Central memory CD4-positive, alpha-beta T cell (primary cell): ENCODE data around the gene DACT3.
"Not testable (repeated sequence)": the region's sequence is repeated elsewhere in the genome, so short reads cannot be mapped to it uniquely, and the experiment has no call there.

ENCODE experiments used
- DNase-seq: peaks from one replicate; pipeline ENCODE4 v3.0.0; 2022

Gene DACT3

DNA sequence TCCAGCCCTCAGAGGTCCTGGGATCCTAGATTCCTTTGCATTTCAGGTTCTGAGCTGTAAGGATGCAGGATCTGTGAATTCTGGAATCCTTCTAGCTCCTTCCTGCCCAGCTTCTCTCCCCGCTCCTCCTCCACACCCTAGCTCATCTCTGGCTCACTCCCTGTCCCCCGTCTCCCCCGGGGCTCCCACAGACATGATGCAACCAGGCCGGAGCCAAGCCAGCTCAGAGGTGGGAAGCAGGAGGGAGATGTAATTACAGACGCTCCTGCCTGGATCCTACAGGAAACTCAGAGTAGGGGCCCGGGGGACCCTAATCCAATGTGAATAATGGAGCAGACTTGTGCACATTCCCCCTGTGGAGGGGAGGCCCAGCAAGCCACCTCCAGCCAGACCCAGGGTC, 29.5 kb downstream of the DACT3 start:
- DNase-seq = no peak

DNA sequence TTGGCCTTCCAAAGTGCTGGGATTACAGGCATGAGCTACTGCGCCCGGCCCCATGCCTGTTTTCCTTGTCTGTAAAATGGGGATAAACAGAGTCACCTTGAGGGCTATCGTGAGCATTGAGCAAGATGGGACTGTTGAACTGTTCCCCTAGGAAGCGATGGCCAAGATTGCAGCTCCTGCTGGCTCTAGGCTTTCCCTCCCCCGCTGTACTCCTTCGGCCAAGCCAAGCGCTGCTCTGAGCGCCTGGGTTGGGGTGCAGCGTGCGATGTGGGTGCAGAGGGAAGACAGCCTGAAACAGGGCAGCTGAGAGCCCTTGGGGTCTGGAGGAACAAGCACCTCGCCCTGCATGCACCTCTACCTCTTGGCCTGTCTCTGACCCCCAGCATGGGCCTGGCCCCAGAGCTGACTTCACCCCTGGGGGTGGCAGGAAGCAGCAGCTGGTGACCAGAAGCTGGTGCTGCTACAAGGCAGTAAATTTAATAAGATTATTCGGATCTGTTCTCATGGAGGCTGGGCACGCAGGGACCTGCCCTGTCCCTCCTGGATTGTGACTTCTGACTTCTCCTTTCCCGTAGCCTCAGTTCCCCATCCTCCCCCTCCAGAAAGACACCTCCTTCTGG, 30.3 kb downstream of the DACT3 start:
- no peak for DNase-seq

- no peak for DNase-seq
Observed at GRCh38 chr19:46629546-46630025, 31.4 kb downstream of the DACT3 start.

DNA sequence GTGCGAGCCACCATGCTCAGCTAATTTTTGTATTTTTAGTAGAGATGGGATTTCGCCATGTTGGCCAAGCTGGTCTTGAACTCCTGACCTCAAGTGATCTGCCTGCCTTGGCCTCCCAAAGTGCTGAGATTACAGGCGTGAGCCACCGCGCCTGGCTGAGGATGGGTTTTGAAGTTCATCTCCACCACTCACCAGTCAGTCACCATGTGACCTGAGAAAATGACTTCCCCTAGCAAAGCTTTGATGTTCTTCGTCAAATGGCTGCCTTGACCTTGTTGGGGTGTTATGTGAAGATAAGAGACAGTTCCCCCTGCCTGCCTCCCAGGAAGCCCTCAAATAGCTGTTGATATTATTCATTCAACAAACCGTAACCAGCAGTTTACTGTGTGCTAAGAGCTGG, 32.0 kb downstream of the DACT3 start:
- DNase-seq = not testable (repeated sequence)

DNA sequence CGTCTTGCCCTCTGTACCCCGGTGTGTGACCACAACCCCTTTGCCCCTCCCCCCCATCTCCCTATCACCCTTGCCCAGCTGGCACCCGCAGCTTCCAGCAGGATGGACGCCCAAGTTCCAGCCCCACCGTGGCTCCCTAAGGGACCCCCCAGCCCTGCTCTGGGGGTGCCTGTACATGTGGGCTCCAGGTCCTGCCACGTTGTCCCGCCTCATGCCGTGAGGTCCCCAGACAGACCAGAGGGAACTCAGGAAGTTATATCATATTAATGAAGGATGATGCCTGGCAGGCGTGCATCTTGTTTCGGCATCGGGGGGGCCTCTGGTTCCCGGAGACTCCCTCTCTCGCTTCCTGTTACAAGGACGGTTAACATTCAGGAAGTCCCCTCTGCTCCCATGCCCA, 34.5 kb downstream of the DACT3 start:
- DNase-seq = no peak

DNA sequence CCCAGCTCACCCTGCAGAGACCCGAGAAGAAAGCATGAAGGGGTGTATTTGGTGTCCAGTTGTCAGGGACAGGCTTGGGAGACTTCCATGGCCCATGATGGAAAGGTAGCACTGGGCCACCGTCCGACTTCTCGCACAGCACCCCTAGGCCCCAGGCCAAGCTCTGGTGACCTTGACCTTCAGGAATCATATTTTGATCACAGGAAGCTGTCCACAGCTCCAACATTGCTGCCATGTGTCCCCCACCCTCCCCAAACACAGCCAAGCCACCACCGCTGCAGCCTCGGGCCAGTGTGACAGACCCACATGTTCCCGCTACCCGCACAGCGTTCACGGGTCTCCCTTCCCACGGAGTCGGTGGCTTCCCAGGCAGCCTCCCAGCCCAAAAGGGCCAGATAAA, 35.3 kb downstream of the DACT3 start:
- no peak for DNase-seq

GRCh38 chr19:46624958-46625661, 35.9 kb downstream of the DACT3 start, which contains the start of gene PTGIR:
Gene PTGIR, minus strand, starts transcription at chr19:46625089. Its CDS starts 864 bp downstream, at chr19:46624225.
- no peak for DNase-seq

DNA sequence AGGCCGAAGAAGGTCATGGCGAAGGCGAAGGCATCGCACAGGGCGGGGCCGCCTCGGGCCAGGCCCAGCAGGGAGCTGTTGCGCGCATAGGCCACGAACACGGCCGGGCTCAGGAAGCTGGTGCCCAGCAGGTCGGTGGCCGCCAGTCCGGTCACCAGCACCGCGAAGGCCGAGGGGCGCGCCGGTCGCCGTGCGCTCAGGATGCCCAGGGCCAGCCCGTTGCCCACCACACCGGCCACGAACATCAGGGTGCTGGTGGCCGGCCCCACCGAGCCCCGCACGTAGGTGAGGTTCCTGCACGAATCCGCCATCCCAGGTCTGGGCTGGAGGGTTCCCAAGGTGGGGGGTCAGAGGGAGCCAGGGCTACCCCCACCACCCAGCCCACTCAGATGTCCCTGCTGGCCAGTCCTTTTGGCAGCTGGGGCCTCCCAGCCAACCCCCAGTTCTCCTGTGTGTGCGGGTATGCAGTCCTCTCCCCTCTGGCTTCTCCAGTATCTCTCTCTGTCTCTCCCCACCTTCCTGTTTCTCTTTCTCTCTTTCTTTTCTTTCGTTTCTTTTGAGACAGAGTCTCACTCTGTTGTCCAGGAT, 37.0 kb downstream of the DACT3 start:
- DNase-seq = no peak

GRCh38 chr19:46622118-46622446, 38.9 kb downstream of the DACT3 start:
- DNase-seq = no peak

- no peak for DNase-seq
Observed at GRCh38 chr19:46621191-46622117, 39.5 kb downstream of the DACT3 start.

DNA sequence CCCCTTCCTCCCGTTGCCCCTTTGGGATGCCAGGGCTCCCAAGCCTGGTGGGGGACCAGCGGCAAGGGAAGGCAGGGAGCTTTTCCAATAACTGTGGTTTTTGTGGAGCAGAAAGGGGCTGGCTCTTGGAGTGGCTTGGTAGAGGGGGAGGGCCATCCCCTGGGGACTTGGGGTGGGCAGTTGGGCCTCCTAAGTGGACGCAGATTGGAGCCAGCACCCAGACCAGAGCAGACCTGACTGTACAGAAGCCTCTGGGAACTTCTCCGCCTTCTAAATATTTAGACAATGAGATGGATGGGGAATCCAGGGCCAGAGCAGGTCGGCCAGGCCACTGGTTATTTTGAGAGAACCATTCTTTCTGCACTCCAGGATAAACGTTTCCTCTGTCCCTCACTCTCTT, 40.3 kb downstream of the DACT3 start:
- DNase-seq = no peak

DNA sequence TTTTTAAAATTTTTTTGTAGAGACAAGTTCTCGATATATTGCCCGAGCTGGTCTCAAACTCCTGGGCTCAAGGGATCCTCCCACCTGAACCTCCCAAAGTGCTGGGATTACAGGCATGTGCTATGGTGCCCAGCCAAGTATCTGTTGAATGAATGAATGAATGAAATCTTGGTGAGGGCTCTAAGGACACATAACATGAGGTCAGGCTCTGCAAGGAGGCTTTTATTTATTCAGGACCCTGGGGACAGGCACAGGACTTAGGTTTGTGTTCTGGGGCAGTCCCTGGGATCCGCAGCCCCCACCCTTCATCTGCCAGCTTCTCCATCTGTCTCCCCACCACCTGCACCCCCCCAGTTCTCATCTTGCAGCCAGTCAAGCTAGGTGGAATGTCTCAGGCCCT, 40.7 kb downstream of the DACT3 start:
- DNase-seq = no peak

DNA sequence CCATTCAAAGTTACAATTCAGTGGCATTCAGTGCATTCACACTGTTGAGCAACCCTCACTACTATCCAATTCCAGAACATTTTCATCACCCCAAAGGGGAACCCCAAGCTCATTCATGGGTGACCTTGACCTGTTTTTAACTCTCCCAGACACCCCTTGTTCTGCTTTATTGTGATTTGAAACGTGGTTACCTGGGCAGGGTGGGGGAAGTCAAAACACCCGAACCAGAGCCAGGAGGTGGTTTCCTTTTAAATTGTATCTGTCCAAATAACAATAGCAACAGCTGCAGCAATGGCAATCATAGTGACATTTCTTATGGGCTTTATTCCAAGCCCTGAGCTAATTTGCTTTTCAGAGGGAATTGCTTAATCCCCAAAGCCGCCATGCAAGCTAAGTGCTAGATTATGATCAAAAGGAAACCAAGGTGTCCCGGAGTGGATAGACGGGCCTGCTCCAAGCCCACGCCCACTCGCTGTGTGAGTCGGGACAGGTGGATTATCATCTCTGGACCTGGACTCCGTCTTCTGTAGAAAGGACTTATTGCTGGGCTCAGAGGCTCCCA, 42.2 kb downstream of the DACT3 start:
- DNase-seq = no peak

DNA sequence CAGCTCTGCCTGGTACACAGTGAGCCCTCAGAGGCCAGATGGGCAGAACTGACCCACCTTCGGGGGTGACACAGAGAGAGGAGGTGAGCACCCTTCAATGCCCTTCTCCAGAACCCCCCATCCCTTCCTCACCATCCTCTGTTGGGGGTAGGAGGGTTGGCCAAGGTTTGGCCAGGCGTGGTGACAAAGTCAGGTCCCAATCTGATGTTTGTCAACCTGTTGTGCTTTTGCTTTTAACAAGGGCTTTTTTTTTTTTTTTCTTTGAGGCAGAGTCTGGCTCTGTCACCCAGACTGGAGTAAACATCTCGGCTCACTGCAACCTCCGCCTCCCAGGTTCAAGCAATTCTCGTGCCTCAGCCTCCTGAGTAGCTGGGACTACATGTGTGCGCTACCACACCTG, 43.4 kb downstream of the DACT3 start:
- DNase-seq = no peak

GRCh38 chr19:46616631-46617322, 44.2 kb downstream of the DACT3 start:
- DNase-seq = no peak

DNA sequence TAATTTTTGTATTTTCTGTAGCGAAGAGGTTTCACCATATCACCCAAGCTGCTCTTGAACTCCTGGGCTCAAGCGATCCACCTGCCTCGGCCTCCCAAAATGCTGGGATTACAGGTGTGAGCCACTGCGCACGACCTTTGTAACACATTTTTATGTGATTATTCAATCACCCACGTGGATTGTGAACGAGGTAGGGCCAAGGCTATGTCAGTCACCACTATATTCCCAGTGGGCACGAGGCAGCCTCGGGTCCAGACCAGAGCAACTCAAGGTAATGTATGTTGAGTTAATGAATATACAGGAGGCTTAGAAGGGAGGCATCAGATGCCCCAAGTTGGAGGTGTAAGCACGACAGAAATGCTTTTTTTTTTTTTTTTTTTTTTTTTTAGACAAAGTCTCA, 45.0 kb downstream of the DACT3 start:
- DNase-seq = no peak

GRCh38 chr19:46614114-46614722, 46.8 kb downstream of the DACT3 start:
- peak; percentile 70 for DNase-seq

DNA sequence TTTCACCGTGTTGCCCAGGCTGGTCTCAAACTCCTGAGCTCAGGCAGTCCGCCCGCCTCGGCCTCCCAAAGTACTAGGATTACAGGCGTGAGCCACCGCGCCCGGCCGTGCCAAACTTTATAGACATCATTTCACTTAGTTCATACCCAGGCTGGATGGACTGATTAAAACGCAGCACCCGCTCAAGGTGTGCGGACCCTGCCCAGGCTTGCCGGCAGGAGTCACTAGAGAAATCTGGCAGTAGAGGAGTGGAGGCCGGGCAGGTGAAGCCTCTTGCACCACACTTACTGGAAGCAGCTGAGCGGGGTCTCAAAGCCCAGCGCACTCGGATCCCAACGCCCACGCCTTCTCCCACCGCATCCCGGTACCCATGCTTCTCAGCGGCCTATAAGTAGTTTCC, 47.5 kb downstream of the DACT3 start:
- DNase-seq = no peak

DNA sequence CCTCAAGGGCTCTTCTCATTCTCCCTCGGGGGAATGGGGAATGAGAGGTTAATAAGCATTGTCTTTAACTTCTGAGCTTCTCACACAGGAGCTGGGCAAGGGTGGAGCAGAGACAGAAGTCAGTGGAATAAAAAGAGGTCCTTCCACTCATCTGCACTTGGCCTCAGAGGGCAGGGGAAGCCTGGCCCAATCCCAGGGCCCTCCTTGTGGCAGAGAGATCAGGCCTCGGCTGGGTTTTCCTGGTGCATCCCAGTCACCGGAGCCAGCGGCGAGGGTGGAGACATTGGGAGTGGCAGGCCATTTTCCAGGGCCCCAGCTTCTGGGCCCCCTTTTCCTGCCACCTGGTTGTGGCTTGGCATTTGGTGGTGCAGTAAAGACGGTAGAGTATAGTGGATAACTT, 49.2 kb downstream of the DACT3 start:
- DNase-seq = no peak

DNA sequence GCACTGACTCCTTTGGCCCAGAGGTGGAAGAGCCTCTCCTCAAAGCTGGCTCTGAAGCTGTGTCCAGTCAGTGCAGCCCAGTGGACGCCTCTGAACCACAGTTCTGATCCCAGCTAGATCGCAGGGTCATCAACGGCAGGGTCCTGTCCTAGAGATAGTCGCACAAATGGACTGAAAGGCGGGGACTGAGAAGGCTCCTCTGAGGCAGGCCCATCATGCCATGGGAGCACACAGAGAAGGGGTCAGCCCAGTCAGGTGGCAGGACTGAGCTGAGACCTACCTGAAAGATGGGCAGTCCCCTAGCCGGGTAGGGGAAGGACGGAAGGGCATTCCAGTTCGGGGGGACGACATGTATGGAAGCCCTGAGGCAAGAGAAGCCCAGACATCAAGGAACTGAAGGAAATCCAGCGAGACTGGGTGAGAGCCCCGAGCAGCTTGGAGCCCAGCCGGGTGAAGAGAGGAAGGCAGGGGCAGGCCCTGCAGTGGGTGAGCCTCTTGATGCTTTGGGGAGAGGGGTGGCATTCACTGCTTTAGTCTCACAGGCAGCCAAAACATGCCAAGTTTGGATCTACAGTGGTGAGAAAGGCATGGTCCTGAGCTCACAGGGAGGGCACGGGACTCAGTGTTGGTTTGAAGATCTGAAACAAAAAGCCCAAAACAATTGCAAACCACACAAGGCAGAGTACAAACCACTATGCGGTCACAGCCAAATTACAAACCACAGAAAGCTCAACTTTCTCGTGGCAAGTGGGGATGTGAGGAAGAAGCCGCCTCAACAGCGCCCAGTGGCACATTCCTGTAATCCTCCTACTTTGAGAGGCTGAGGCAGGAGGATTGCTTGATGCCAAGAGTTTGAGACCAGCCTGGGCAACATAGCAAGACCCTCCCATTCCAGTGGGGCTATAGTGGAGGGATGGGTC, 49.9 kb downstream of the DACT3 start:
- DNase-seq = peak; percentile 39

DNA sequence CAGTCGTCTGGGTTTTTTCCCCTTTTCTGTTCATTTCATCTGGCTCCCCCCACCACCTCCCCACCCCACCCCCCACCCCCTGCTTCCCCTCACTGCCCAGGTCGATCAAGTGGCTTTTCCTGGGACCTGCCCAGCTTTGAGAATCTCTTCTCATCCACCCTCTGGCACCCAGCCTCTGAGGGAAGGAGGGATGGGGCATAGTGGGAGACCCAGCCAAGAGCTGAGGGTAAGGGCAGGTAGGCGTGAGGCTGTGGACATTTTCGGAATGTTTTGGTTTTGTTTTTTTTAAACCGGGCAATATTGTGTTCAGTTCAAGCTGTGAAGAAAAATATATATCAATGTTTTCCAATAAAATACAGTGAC, 50.6 kb downstream of the DACT3 start:
- no peak for DNase-seq
